Measurements from ENCODE around the gene NDUFB11. TPM values are rescaled to one million over a fixed set of nuclear protein-coding genes. Genes with fewer than 3 reads are reported as not detected.

The NDUFB11 gene
- polyA plus RNA-seq, 12 donors = 71.5 to 108 (median 93.0) TPM; not detected in 1

DNA sequence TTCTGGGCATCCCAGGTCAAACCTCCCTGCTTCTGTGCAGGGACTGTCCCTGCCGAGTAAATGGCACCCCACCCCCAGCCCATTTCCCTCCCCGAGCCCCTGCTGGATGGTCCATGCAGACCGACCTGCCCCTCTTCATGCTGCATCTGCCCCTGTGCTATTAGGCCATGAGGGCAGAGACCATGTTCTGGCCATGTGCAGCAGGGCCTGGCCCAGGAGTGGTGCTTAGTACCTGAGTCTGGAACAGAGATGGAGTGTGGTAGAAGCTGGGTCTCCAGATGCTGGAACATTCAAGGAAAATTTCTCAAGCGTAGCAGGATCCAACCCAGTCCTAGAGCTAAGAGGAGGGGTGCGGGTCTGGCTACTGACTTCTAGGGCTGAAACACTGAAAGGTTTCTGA, 33.8 kb upstream of the NDUFB11 start:
- no peak for DNase-seq

- no peak for DNase-seq
These were observed 32.6 kb upstream of the NDUFB11 start for GRCh38 chrX:47177079-47177478.

DNA sequence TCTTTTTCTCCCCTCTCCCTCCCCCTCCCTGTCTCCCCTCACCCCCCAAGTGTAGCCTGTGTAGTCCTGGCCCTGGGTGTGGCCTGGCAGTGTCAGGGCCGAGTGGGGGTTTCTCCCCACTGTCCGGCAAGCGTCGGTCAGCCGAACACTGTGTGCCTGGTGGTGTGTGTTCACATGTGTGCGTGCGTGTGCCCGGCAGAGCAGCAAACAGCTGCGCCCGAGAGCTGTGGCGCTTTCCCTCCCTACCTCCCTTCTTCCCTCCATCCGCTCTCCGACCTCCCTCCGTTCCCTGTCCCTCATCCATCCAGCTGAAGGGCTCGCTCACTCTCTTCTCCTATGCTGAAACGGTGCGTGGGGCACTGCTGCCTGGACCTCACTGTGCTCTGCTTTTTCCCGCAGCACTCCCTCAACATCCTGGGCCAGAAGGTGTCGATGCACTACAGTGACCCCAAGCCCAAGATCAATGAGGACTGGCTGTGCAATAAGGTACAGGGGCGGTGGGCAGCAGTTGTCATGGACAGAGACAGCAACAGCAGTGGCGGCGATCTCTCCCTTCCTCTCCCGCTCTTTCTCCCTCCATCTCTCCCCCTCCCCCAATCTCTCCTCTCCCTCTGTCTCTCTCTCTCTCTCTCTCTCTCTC, 31.7 kb upstream of the NDUFB11 start:
- no peak for DNase-seq

GRCh38 chrX:47175588-47175980, 31.1 kb upstream of the NDUFB11 start:
- DNase-seq = no peak

DNA sequence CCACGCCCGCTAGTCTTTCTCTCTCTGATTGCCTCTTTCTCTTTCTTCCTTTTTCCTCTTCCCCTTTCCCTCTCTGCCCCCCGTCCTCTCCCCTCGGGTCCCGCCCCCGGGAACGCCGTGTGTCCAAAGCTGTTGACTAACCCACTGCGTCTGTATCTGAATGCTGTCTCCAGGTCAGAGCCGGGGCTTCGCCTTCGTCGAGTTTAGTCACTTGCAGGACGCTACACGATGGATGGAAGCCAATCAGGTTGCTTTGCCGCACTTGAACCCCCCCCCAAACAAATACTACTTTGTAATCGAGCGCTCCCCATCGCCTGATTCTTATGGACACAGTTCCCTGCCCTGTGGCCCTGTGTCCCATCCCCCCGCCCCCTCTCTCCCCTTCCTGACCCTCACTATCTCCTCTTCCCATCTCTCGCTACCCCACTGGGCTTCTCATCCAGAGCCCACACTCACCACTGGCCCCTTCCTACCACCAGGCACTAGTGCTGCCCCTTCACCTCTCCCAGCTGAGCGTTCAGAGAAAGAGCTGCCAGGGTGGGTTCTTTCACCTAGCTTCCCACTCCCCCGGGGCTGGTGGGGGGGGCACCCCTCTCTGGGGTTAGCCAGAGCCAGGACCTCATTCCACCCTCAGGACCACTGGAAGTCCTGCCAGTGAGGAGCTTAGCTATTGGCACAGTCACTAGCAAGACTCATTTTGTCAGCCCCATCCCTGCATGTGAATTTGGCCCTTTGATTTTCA, 30.5 kb upstream of the NDUFB11 start:
- DNase-seq = no peak

- no peak for DNase-seq
These were observed 29.9 kb upstream of the NDUFB11 start for GRCh38 chrX:47174376-47174775.

DNA sequence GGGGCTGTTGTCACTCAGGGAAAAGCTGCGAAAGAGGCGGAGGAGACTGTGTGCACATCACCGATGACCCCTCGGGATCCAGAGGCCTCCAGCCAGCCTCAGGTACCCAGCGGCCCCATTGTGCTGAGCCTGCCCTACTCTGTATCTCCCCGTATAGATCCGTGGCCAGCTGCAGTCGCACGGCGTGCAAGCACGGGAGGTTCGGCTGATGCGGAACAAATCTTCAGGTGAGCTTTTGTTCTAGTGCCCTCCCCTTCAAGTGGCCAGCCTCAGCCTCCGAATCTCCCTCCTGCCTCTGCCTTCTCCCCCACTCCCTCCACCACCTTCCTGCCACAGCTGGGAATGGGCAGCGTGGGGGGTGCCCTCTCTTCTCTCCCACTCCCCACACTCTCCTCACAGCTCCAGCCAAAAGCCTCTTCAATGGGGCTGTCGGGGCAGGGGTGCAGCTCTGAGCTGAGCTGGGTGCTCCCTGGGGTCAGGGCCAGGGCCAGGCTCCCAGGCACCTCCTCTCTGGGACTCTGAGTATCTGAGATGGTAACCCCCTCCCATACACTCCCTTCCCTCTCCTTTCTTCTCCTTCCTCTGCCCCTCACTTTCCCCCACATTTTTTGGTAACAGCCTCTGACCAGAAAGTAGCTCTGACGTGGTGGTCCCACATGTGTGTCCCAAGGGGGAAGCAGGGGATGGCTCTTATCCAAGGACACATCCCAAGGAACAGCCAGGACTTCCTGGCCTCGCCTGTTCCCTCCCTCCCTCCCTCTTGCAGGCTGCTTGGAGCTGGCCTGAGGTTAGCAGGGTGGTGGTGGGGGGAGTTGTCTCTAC, 28.7 kb upstream of the NDUFB11 start:
- no peak for DNase-seq

DNA sequence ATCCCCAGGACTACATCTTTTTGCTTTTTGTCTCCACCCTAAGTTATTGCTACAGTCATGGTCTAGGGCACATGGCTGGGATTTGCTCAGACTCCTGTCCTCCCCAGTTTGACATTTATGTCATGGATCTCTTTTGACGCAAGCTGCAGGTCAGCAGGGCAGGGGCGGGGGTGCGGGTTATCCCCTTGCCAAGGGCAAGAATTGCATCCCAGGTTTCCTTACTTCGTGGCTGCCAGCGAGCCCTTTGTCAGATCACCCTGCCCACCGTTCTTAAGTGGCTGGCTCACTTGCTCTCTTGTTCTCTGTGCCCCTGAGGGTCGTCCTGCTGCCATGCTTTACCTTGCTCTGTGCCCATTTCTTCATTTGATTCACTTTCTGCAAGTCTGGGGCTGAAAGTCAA, 28.0 kb upstream of the NDUFB11 start:
- DNase-seq = no peak

DNA sequence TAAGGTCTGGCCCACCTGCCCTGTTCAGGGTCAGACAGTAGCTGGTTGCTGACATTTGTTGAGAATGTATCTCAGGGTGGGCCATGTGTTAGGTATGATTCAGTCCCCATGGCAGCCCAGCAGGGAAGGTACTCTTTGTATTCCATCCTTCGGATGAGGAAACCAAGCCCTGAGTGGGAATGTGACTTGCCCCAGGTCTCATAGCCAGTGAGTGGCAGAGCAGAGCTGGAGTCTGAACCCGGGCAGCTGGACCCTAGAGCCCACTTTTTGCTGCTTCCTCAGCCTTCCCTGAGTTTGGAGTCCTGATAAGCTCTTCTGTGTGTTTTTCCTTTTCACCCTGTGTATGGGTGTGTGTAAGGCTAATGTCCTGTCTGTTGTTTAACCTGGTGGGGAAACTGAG, 27.5 kb upstream of the NDUFB11 start:
- no peak for DNase-seq

DNA sequence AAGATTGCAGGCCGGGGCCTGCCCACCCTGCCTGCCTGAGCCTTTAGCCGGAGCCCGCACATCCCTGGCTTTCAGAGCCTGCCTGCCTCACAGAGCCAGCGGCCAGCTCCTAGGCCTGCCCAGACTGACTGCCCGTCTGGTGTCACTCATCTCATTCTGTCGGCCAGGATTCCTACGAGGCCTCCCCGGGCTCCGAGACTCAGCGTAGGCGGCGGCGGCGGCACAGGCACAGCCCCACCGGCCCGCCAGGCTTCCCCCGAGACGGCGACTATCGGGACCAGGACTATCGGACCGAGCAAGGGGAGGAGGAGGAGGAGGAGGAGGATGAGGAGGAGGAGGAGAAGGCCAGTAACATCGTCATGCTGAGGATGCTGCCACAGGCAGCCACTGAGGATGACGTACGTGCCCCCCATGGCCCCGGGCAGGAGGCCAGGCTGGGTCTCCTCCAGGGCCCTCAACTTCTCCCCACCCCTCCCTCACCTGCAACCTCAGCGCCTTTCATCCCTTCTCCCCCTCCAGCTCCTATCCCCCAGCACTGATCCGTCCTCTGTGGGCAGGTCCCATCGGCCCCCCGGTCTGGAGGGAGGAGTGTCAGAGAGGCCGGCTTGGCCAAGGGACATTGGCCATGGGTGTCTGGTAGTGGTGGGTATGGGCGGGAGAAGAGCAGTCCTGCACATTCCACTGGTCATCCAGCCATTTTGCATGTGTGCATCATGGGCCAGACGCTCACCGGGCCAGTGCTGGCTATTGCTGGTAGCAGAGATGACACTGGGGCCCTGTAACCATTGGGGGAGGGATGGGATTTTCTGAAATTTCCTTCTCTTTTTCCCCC, 26.6 kb upstream of the NDUFB11 start:
- DNase-seq = no peak

DNA sequence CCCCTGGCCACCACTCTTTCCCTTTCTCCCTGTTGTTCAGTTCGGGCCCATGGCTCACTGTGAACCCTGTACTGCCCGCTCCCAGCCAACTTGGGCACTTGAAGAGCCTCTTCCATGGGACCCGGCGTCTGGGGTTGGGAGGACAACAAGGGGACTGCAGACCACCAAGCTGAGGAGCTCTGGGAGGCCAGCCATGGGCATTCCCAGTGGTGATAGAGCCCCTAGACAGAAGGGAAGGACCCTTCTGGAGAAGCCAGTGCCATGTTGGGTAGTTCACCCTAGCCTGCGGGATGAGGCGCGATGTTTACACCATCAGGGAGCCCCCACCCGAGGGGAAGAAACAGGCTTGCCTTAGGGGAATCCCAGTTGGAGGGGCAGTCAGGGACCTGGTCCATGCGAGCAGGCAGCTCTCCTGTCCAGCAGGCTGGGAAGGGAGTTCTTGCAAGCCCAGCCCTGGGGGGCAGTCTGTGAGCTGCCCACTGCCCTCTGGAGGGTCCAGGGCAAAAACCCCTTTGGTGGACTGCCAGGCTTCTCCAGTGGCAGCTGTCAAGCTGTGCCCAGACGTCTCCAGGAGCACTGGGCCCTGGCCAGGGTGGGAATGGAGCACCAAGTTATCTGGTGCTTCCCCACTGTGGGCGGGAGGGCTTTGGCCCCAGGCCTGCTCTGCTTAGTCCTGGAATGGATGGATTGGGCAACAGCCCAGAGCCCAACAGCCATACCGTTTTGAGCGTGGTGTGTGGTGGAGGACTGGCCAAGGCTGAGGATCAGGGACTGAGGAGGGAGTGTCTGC, 25.4 kb upstream of the NDUFB11 start:
- no peak for DNase-seq

- no peak for DNase-seq
These were observed 24.8 kb upstream of the NDUFB11 start for GRCh38 chrX:47169273-47169672.

- no peak for DNase-seq
These were observed 24.1 kb upstream of the NDUFB11 start for GRCh38 chrX:47168495-47169073.

GRCh38 chrX:47166126-47166525, 21.6 kb upstream of the NDUFB11 start:
- no peak for DNase-seq

DNA sequence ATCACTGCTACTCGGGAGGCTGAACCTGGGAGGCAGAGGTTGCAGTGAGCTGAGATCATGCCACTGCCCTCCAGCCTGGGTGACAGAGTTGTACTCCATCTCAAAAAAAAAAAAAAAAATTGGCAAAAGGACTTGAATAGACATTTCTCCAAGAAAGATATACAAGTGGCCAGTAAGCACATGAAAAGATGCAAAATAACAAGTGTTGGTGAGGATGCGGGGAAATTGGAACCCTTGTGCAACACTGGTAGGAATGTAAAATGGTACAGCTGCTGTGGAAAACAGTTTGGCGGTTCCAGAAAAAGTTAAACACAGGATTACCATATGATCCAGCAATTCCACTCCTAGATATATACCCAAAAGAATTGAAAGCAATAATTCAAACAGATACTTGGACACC, 19.9 kb upstream of the NDUFB11 start:
- DNase-seq = no peak

- DNase-seq = no peak
These were observed 18.6 kb upstream of the NDUFB11 start for GRCh38 chrX:47162927-47163583.

- DNase-seq = no peak
These were observed 16.3 kb upstream of the NDUFB11 start for GRCh38 chrX:47160781-47161180.

DNA sequence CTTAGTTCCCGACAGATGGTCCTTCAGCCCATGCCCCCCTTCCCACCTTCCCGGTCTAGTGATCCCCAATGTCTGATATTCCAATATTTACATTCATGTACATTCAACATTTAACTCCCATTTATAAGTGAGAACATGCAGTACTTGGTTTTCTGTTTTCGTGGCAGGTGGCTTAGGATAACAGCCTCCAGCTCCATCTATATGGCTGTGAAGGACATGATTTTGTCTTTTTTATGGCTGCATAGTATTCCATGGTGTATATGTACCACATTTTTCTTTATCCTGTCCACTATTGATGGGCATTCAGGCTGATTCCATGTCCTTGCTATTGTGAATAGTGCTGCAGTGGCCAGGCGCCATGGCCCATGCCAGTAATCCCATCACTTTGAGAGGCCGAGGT, 14.3 kb upstream of the NDUFB11 start:
- DNase-seq = no peak

- DNase-seq = no peak
These were observed 13.6 kb upstream of the NDUFB11 start for GRCh38 chrX:47158131-47158530.

Data from muscle of arm (tissue), 12 donors.